GM12878 (cell line): Measurements from ENCODE around the gene AGAP3.

Source experiments
- CTCF ChIP-seq, 3 experiments: IDR thresholded peaks in 2 of 3; conservative IDR thresholded peaks in 1 of 3; 2 replicates each; pipeline ENCODE4 v1.5.1; 2011; ENCODE audit warnings: low read depth in 3 of 3, low read length in 3 of 3, mild to moderate bottlenecking in 3 of 3, control low read depth in 2 of 3, moderate library complexity in 2 of 3, inconsistent platforms in 1 of 3, mixed read lengths in 1 of 3; ENCODE audit not compliant: control insufficient read depth in 2 of 3, insufficient read depth in 1 of 3; ENCODE audit errors: extremely low read depth in 1 of 3
- EP300 ChIP-seq, 2 experiments: fragments of 150-350 bp in 1 of 2; IDR thresholded peaks; 2 replicates each; pipeline ENCODE4 v1.6.1; 2011 to 2012; ENCODE audit warnings: low read depth in 2 of 2, low read length in 2 of 2, borderline replicate concordance in 1 of 2, improper control_type of control experiment in 1 of 2, inconsistent platforms in 1 of 2; ENCODE audit not compliant: control insufficient read depth in 1 of 2
- POLR2AphosphoS5 ChIP-seq: IDR thresholded peaks from 2 replicates; pipeline ENCODE4 v1.6.1; 2011; ENCODE audit warnings: mild to moderate bottlenecking, low read length, inconsistent platforms

GRCh38 chr7:151040616-151041375, 45.5 kb upstream of the AGAP3 start:
- TF ChIP-seq POLR2AphosphoS5 (no peak), EP300 (IDR thresholded peaks at IDR 0.05; ENCODE audit: borderline replicate concordance in 1 of 2, control insufficient read depth in 1 of 2, low read depth in 2 of 2, low read length in 2 of 2) (no peak), CTCF (IDR thresholded peaks at IDR 0.05 in 2 of 3, conservative IDR thresholded peaks at IDR 0.05 in 1 of 3; ENCODE audit: control insufficient read depth in 2 of 3, extremely low read depth in 1 of 3, insufficient read depth in 1 of 3, low read depth in 3 of 3, low read length in 3 of 3) (no peak)
